C4-2B (cell line): Measurements from ENCODE around the gene VIPR1.

Source experiments
- ZFX ChIP-seq: fragments of 450-650 bp; IDR thresholded peaks from 2 replicates; pipeline ENCODE4 v1.6.1; 2017
- TF ChIP-seq, protein P1 (sequence below): fragments of 450-650 bp; conservative IDR thresholded peaks from 2 replicates; pipeline ENCODE4 v1.5.1; 2017; ENCODE audit warnings: mild to moderate bottlenecking

DNA sequence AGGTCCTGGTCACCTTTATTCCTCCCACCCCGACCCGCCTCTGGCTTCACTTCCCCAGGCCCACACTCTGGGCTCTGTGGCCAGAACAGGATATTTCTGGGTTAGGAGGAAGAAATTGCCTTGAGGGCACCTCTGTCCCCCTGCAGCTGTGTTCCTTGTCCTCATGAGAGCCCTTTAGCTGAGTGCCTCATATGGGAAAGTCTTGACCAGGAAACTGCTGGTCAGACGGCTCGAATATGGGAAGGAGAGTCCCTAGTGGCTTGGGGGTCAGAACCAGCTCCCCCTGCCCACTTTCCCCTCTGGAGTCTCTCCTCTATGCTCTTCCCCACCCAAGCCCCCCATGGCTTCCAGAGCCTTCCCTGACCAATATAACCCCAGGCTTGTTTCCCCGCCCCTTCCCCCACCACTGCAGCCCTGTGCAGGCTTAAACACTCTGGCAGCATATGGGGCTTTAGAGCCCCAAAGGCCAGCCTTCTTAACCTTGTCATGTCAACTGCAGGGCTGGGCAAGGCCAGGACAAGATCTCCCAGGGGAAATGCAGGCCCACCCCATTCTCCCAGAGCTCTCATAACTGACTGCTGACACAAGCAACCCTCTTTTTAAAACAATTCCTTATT lies 42.9 kb downstream of the VIPR1 start:
- TF ChIP-seq, protein P1, sequence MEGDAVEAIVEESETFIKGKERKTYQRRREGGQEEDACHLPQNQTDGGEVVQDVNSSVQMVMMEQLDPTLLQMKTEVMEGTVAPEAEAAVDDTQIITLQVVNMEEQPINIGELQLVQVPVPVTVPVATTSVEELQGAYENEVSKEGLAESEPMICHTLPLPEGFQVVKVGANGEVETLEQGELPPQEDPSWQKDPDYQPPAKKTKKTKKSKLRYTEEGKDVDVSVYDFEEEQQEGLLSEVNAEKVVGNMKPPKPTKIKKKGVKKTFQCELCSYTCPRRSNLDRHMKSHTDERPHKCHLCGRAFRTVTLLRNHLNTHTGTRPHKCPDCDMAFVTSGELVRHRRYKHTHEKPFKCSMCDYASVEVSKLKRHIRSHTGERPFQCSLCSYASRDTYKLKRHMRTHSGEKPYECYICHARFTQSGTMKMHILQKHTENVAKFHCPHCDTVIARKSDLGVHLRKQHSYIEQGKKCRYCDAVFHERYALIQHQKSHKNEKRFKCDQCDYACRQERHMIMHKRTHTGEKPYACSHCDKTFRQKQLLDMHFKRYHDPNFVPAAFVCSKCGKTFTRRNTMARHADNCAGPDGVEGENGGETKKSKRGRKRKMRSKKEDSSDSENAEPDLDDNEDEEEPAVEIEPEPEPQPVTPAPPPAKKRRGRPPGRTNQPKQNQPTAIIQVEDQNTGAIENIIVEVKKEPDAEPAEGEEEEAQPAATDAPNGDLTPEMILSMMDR, result no peak
- no peak for TF ChIP-seq ZFX
